ENCODE data around the gene ENTREP1. TPM values are rescaled to one million over a fixed set of nuclear protein-coding genes. Genes with fewer than 3 reads are reported as not detected.
"Not testable (repeated sequence)": the region's sequence is repeated elsewhere in the genome, so short reads cannot be mapped to it uniquely, and the experiment has no call there.

The ENTREP1 gene
- total and polyA plus RNA-seq, 2 experiments from 2014 or later, result 0.94 to 2.2 TPM

- H3K36me3 ChIP-seq (replicated peaks; ENCODE audit: insufficient read depth, low read depth), result no peaks in the 10 kb centered on the region
- WGBS (ENCODE audit: low lambda C conversion rate, missing lambda C conversion rate), result 68% methylated on average over 1 of the region's 1 CpG
- no peaks in the 10 kb centered on the region for H3K9me2 ChIP-seq (replicated peaks; ENCODE audit: insufficient read depth)
- H3K4me2 ChIP-seq, result no peak overlapping the region
- peak; percentile 10 for DNase-seq (ENCODE audit: low spot score)
- no peak overlapping the region for H3K4me3 ChIP-seq
- H3K27me3 ChIP-seq, result no peaks in the 10 kb centered on the region
- peaks cover 12% of the 10 kb centered on the region for H3K4me1 ChIP-seq (ENCODE audit: insufficient read depth)
- TF ChIP-seq CTCF (IDR thresholded peaks at IDR 0.05; ENCODE audit: poor library complexity), result no peak
- no peak for TF ChIP-seq EZH2phosphoT487 (IDR thresholded peaks at IDR 0.05; ENCODE audit: low read depth, severe bottlenecking, unreplicated experiment)
- no peak for TF ChIP-seq EZH2 (IDR thresholded peaks at IDR 0.05; ENCODE audit: borderline replicate concordance)
- H3K27ac ChIP-seq, result peak overlapping the region; percentile 11
- H3K9me3 ChIP-seq (ENCODE audit: low read depth), result no peaks in the 10 kb centered on the region
- no peak overlapping the region for H2AFZ ChIP-seq
- H3K79me2 ChIP-seq, result no peaks in the 10 kb centered on the region
- H4K20me1 ChIP-seq (ENCODE audit: insufficient read depth, poor library complexity, severe bottlenecking), result no peaks in the 10 kb centered on the region
These were observed 25.2 kb upstream of the ENTREP1 start for GRCh38 chr9:69299826-69300225.

GRCh38 chr9:69303331-69303730 is 21.7 kb upstream of the ENTREP1 start:
- no peak overlapping the region for H2AFZ ChIP-seq
- no peaks in the 10 kb centered on the region for H3K79me2 ChIP-seq
- TF ChIP-seq EZH2 (IDR thresholded peaks at IDR 0.05; ENCODE audit: borderline replicate concordance), result no peak
- TF ChIP-seq EZH2phosphoT487 (IDR thresholded peaks at IDR 0.05; ENCODE audit: low read depth, severe bottlenecking, unreplicated experiment), result no peak
- no peak for TF ChIP-seq CTCF (IDR thresholded peaks at IDR 0.05; ENCODE audit: poor library complexity)
- H3K4me2 ChIP-seq, result no peak overlapping the region
- H3K36me3 ChIP-seq (replicated peaks; ENCODE audit: insufficient read depth, low read depth), result no peaks in the 10 kb centered on the region
- H3K9me3 ChIP-seq (ENCODE audit: low read depth), result no peaks in the 10 kb centered on the region
- H3K4me1 ChIP-seq (ENCODE audit: insufficient read depth), result no peaks in the 10 kb centered on the region
- no peaks in the 10 kb centered on the region for H3K9me2 ChIP-seq (replicated peaks; ENCODE audit: insufficient read depth)
- no peak for DNase-seq (ENCODE audit: low spot score)
- WGBS (ENCODE audit: low lambda C conversion rate, missing lambda C conversion rate), result 95% methylated on average over 2 of the region's 2 CpGs
- no peaks in the 10 kb centered on the region for H3K27me3 ChIP-seq
- H4K20me1 ChIP-seq (ENCODE audit: insufficient read depth, poor library complexity, severe bottlenecking), result no peaks in the 10 kb centered on the region
- H3K4me3 ChIP-seq, result no peak overlapping the region
- H3K27ac ChIP-seq, result no peak overlapping the region

- not testable (repeated sequence) for H4K20me1 ChIP-seq (ENCODE audit: insufficient read depth, poor library complexity, severe bottlenecking); H3K9me3 ChIP-seq (ENCODE audit: low read depth); H3K27me3 ChIP-seq; H3K4me2 ChIP-seq; H2AFZ ChIP-seq; DNase-seq (ENCODE audit: low spot score); H3K4me3 ChIP-seq; H3K79me2 ChIP-seq; H3K4me1 ChIP-seq (ENCODE audit: insufficient read depth); H3K36me3 ChIP-seq (replicated peaks; ENCODE audit: insufficient read depth, low read depth); H3K9me2 ChIP-seq (replicated peaks; ENCODE audit: insufficient read depth)
- H3K27ac ChIP-seq, result peak overlapping the region; percentile 26
- WGBS (ENCODE audit: low lambda C conversion rate, missing lambda C conversion rate), result 90% methylated on average over 5 of the region's 5 CpGs
These were observed 18.0 kb upstream of the ENTREP1 start for GRCh38 chr9:69306895-69307445.

- Histone ChIP-seq H3K4me1 (ENCODE audit: insufficient read depth) (no peaks in the 10 kb centered on the region), H3K27me3 (no peaks in the 10 kb centered on the region), H3K36me3 (replicated peaks; ENCODE audit: insufficient read depth, low read depth) (no peaks in the 10 kb centered on the region), H3K9me2 (replicated peaks; ENCODE audit: insufficient read depth) (no peaks in the 10 kb centered on the region), H3K79me2 (no peaks in the 10 kb centered on the region), H3K4me2 (no peak overlapping the region), H2AFZ (no peak overlapping the region), H3K4me3 (no peak overlapping the region), H4K20me1 (ENCODE audit: insufficient read depth, poor library complexity, severe bottlenecking) (no peaks in the 10 kb centered on the region), H3K27ac (peak overlapping the region; percentile 36), H3K9me3 (ENCODE audit: low read depth) (no peaks in the 10 kb centered on the region)
- no peak for TF ChIP-seq EZH2 (IDR thresholded peaks at IDR 0.05; ENCODE audit: borderline replicate concordance)
- no peak for TF ChIP-seq EZH2phosphoT487 (IDR thresholded peaks at IDR 0.05; ENCODE audit: low read depth, severe bottlenecking, unreplicated experiment)
- peak; percentile 13 for TF ChIP-seq CTCF (IDR thresholded peaks at IDR 0.05; ENCODE audit: poor library complexity)
- peak; percentile 35 for DNase-seq (ENCODE audit: low spot score)
- WGBS (ENCODE audit: low lambda C conversion rate, missing lambda C conversion rate), result 86% methylated on average over 5 of the region's 5 CpGs
These were observed 17.4 kb upstream of the ENTREP1 start for GRCh38 chr9:69307446-69308205.
